ENCODE data around the gene C6orf89. TPM values are rescaled to one million over a fixed set of nuclear protein-coding genes. Genes with fewer than 3 reads are reported as not detected.

Gene C6orf89
- total and polyA plus RNA-seq, 11 donors = 34.0 to 86.2 (median 71.4) TPM

DNA sequence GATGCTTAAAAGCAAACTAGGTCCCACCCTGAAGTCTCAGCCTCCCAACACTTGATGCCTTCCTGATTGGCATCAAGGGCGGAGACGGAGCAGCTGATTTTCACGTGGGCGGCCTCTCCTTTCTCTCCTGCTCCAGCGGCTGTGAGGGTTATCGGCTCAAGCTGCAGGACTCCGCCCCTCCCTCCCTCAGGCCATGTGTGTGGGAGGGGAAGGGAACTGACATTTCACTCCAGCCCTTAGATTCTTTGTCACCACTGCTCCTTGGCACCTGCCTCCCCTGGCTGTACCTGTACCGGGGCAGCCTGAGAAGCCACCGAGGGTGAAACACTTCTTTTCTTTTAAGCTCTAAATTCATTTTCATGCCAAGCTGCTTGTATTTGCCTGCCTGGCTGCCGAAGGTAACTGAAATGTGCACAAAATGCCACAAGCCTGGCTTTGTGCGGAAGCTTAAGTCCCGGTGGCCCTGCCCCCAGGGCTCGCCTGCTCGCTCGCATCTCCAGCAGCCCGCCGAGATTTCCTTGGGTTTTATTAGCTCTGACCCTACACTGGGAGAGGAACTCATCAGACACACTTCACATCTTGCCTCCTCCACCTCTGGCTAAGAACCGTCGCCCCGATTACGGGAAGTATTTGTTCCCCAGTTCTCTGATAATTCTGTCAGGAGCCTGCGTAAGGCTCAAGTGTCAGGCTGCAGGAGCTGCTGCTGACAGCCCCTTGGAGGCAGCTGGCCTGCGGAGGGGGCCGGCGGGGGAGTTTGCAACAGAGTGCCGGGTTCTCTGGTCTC, 36.9 kb upstream of the C6orf89 start:
- H3K4me3 ChIP-seq = peak overlapping the region in 9 of 12 donors; percentile 6 to 41 (median 24)
- TF ChIP-seq, protein P1, sequence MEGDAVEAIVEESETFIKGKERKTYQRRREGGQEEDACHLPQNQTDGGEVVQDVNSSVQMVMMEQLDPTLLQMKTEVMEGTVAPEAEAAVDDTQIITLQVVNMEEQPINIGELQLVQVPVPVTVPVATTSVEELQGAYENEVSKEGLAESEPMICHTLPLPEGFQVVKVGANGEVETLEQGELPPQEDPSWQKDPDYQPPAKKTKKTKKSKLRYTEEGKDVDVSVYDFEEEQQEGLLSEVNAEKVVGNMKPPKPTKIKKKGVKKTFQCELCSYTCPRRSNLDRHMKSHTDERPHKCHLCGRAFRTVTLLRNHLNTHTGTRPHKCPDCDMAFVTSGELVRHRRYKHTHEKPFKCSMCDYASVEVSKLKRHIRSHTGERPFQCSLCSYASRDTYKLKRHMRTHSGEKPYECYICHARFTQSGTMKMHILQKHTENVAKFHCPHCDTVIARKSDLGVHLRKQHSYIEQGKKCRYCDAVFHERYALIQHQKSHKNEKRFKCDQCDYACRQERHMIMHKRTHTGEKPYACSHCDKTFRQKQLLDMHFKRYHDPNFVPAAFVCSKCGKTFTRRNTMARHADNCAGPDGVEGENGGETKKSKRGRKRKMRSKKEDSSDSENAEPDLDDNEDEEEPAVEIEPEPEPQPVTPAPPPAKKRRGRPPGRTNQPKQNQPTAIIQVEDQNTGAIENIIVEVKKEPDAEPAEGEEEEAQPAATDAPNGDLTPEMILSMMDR (IDR thresholded peaks at IDR 0.05) = no peak
- no peak for TF ChIP-seq POLR2A (IDR thresholded peaks at IDR 0.05)
- H3K27me3 ChIP-seq = no peaks in the 10 kb centered on the region
- peaks cover 0 to 1% (median 0%) of the 10 kb centered on the region in 9 donors for H3K36me3 ChIP-seq
- DNase-seq (peak; percentile 69 to 89 (median 78)), ATAC-seq (peak; percentile 58 to 69 (median 66))
- peaks cover 2 to 82% (median 49%) of the 10 kb centered on the region in 12 donors for H3K4me1 ChIP-seq
- no peaks in the 10 kb centered on the region for H3K9me3 ChIP-seq
- intact Hi-C loops (cut with DNase I) = loop anchor here in 2 of 10 donors (2.0 to 10.0 kb wide), 2 partner anchors 82 to 234 kb away; no protein-coding TSS in a partner anchor
- peak overlapping the region; percentile 75 to 98 (median 80) for H3K27ac ChIP-seq
- 15 to 29% (median 21%) methylated on average over 23 to 26 of the region's 26 CpGs for WGBS, 4 donors

DNA sequence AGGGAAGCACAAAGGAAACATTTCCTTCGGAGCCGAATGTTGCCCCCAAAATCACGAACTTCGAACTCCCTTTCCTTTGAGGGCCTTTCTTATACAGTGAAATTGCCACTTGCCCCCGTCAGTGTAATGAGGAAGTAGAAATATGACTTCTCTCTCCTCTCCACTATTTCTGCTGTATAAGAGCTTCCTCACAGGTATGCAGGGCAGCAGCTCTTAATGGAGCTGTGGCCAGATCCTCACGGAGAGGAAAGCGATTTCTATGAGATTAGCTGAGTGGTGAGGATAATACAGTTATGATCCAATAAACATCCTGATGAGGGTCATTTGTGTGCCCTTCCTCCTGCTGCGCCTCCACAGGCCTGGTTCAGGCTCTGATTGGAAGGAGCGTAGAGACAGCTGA, 35.7 kb upstream of the C6orf89 start:
- intact Hi-C loops (cut with DNase I) = loop anchor here in 7 of 10 donors (2.0 to 10.0 kb wide), 4 partner anchors 81 to 235 kb away; no protein-coding TSS in a partner anchor
- no peak overlapping the region for H3K4me3 ChIP-seq
- no peaks in the 10 kb centered on the region for H3K9me3 ChIP-seq
- WGBS, 4 donors = 75 to 82% (median 76%) methylated on average over 9 of the region's 9 CpGs
- TF ChIP-seq, protein P1 (IDR thresholded peaks at IDR 0.05) = no peak
- TF ChIP-seq POLR2A (IDR thresholded peaks at IDR 0.05) = no peak
- ATAC-seq = peak in 1 of 4 donors; percentile 7
- H3K4me1 ChIP-seq = peaks cover 2 to 72% (median 49%) of the 10 kb centered on the region in 12 donors
- peak overlapping the region; percentile 75 to 98 (median 80) for H3K27ac ChIP-seq
- no peaks in the 10 kb centered on the region for H3K27me3 ChIP-seq
- H3K36me3 ChIP-seq = peaks cover 0 to 13% (median 2%) of the 10 kb centered on the region in 9 donors
- peak in 1 of 5 donors; percentile 31 for DNase-seq

- Histone ChIP-seq H3K4me1 (peaks cover 2 to 76% (median 50%) of the 10 kb centered on the region in 12 donors), H3K4me3 (no peak overlapping the region), H3K36me3 (peaks cover 0 to 24% (median 7%) of the 10 kb centered on the region in 9 donors), H3K9me3 (no peaks in the 10 kb centered on the region), H3K27ac (peak overlapping the region in 8 of 12 donors; percentile 39 to 98 (median 79)), H3K27me3 (no peaks in the 10 kb centered on the region)
- ATAC-seq (peak in 2 of 4 donors; percentile 4 to 17), DNase-seq (peak in 3 of 5 donors; percentile 36 to 69 (median 68))
- TF ChIP-seq POLR2A (IDR thresholded peaks at IDR 0.05) = no peak
- TF ChIP-seq, protein P1 (IDR thresholded peaks at IDR 0.05) = peak; percentile 68 to 90 (median 83)
- intact Hi-C loops (cut with DNase I) = loop anchor here in 9 of 10 donors (1.0 to 10.0 kb wide), 5 partner anchors 82 to 236 kb away; no protein-coding TSS in a partner anchor
- 21 to 31% (median 29%) methylated on average over 3 of the region's 3 CpGs for WGBS, 4 donors
Measured at GRCh38 chr6:36851149-36851614, 34.6 kb upstream of the C6orf89 start.

GRCh38 chr6:36851626-36852025, 34.1 kb upstream of the C6orf89 start:
- H3K27ac ChIP-seq = peak overlapping the region in 8 of 12 donors; percentile 18 to 83 (median 52)
- no peaks in the 10 kb centered on the region for H3K27me3 ChIP-seq
- WGBS, 4 donors = 52 to 61% (median 57%) methylated on average over 4 of the region's 4 CpGs
- no peak overlapping the region for H3K4me3 ChIP-seq
- intact Hi-C loops (cut with DNase I) = loop anchor here in 9 of 10 donors (1.0 to 10.0 kb wide), 5 partner anchors 83 to 237 kb away; no protein-coding TSS in a partner anchor
- ATAC-seq (no peak), DNase-seq (peak in 1 of 5 donors; percentile 18)
- H3K9me3 ChIP-seq = no peaks in the 10 kb centered on the region
- TF ChIP-seq, protein P1 (IDR thresholded peaks at IDR 0.05) = no peak
- no peak for TF ChIP-seq POLR2A (IDR thresholded peaks at IDR 0.05)
- peaks cover 2 to 76% (median 52%) of the 10 kb centered on the region in 12 donors for H3K4me1 ChIP-seq
- peaks cover 0 to 29% (median 7%) of the 10 kb centered on the region in 9 donors for H3K36me3 ChIP-seq
